WTC11 (cell line): ENCODE measurements around the gene CHRM4.

ENCODE experiments used
- ATF3 ChIP-seq: sonication (generic); formaldehyde crosslinking; conservative IDR thresholded peaks from 2 replicates; pipeline ENCODE4 v1.8.1; 2022; ENCODE audit warnings: mild to moderate bottlenecking, missing genetic modification reagents
- CBFB ChIP-seq: sonication (generic); formaldehyde crosslinking; IDR thresholded peaks from 2 replicates; pipeline ENCODE4 v1.8.1; 2022; ENCODE audit warnings: mild to moderate bottlenecking, low read depth, missing genetic modification reagents
- CREB1 ChIP-seq: sonication (generic); formaldehyde crosslinking; IDR thresholded peaks from 2 replicates; pipeline ENCODE4 v1.8.0; 2023; ENCODE audit warnings: mild to moderate bottlenecking, missing genetic modification reagents
- CTCF ChIP-seq: fragments of 200-600 bp; IDR thresholded peaks from 2 replicates; pipeline ENCODE4 v1.8.0; 2022; ENCODE audit warnings: antibody characterized with exemption
- MLX ChIP-seq: sonication (generic); formaldehyde crosslinking; IDR thresholded peaks from 2 replicates; pipeline ENCODE4 v1.8.1; 2023; ENCODE audit warnings: mild to moderate bottlenecking, missing genetic modification reagents, moderate library complexity
- MXD4 ChIP-seq: fragments of 250-450 bp; sonication (Bioruptor Pico); IDR thresholded peaks from 2 replicates; pipeline ENCODE4 v1.8.0; 2021; ENCODE audit warnings: mild to moderate bottlenecking, moderate library complexity, borderline replicate concordance
- ZNF512 ChIP-seq: sonication (generic); formaldehyde crosslinking; IDR thresholded peaks from 2 replicates; pipeline ENCODE4 v1.8.1; 2022; ENCODE audit warnings: missing genetic modification reagents, borderline replicate concordance

DNA sequence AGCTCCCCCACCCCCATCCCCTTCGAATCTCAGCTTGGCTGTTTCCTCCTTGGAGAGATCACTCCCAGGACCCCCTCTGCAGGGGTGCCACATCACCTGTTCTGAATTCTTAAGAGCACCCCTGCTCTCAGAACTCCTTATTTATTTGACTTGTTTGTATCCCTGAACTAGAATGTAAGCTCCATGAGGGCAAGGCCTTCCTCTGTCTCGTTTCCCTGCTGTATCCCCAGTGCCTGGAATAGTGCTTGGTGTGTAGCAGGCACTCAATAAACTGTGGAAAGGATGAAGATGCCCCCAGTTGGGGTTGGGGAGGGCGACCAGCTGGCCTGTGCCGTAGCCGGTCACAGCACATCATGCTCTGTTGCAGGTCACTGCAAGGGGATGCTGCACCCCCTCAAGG, 13.7 kb downstream of the CHRM4 start:
- TF ChIP-seq CTCF: no peak
- no peak for TF ChIP-seq MLX (CRISPR knock-in tag)
- no peak for TF ChIP-seq ATF3 (CRISPR knock-in tag)
- no peak for TF ChIP-seq CBFB (CRISPR knock-in tag)
- no peak for TF ChIP-seq CREB1 (CRISPR knock-in tag)
- TF ChIP-seq ZNF512 (CRISPR knock-in tag): no peak
- no peak for TF ChIP-seq MXD4 (CRISPR knock-in tag)
